Breast epithelium (tissue), 4 donors: ENCODE data around the gene HIGD1A. TPM values are rescaled to one million over a fixed set of nuclear protein-coding genes. Genes with fewer than 3 reads are reported as not detected.

Experiments used
- DNase-seq, 2 donors: peaks; one replicate each; pipeline ENCODE4 v3.0.0-alpha.2; 2019; ENCODE audit warnings: low spot score in 2 of 2
- H3K27ac ChIP-seq, 2 donors: fragments of 200-600 bp; sonication (generic) in 1 of 2; one replicate each; pipeline ENCODE4 v1.5.1; 2016 to 2019; ENCODE audit warnings: mild to moderate bottlenecking in 1 of 2
- H3K27me3 ChIP-seq, 2 donors: fragments of 200-600 bp; sonication (generic) in 1 of 2; one replicate each; pipeline versions ENCODE4 v1.5.1 to v1.6.0; 2017 to 2019; ENCODE audit warnings: control low read depth in 1 of 2, mild to moderate bottlenecking in 1 of 2
- H3K36me3 ChIP-seq: fragments of 200-600 bp; one replicate; pipeline ENCODE4 v1.5.1; 2019
- H3K4me1 ChIP-seq, 2 donors: fragments of 200-600 bp; sonication (generic); one replicate each; pipeline ENCODE4 v1.5.1; 2016 to 2019; ENCODE audit warnings: control low read depth in 1 of 2
- H3K4me3 ChIP-seq, 3 donors: fragments of 200-600 bp; sonication (generic); 1 replicate in 2 of 3; 2 replicates in 1 of 3; pipeline ENCODE4 v1.5.1; 2016 to 2019; ENCODE audit warnings: mild to moderate bottlenecking in 3 of 3, moderate library complexity in 2 of 3
- H3K9me3 ChIP-seq, 2 donors: fragments of 200-600 bp; sonication (generic) in 1 of 2; one replicate each; pipeline ENCODE4 v1.5.1; 2016 to 2019; ENCODE audit warnings: control low read depth in 1 of 2
- CTCF ChIP-seq, 3 donors: fragments of 450-650 bp; IDR thresholded peaks; one replicate each; pipeline ENCODE4 v1.5.1; 2016 to 2017; ENCODE audit warnings: antibody characterized with exemption in 3 of 3, mild to moderate bottlenecking in 3 of 3, moderate library complexity in 3 of 3
- POLR2A ChIP-seq: fragments of 450-650 bp; IDR thresholded peaks from one replicate; pipeline ENCODE4 v1.6.1; 2016; ENCODE audit warnings: antibody characterized with exemption, mild to moderate bottlenecking, moderate library complexity
- POLR2AphosphoS5 ChIP-seq, 3 donors: sonication (generic); formaldehyde crosslinking; IDR thresholded peaks; one replicate each; pipeline ENCODE4 v1.6.1; 2017; ENCODE audit warnings: antibody characterized with exemption in 3 of 3
- intact Hi-C: fragments of 100-400 bp; cut with DNase I; formaldehyde crosslinking; loops from one replicate; pipeline ENCODE4 v1.15.1; 2023; ENCODE audit warnings: low total_unique reads
- total RNA-seq, 3 donors: library from RNA; depleted of rRNA; stranded (reverse); fragments of >200 nt; gene quantifications; one replicate each; pipeline ENCODE4 v1.1.0, GENCODE V29; 2016

The HIGD1A gene
- total RNA-seq, 3 donors from 2014 or later = 131 to 185 (median 148) TPM

GRCh38 chr3:42771271-42771670 lies 33.0 kb downstream of the HIGD1A start:
- intact Hi-C loops = no loop called here
- Histone ChIP-seq H3K4me3 (no peak overlapping the region), H3K36me3 (no peaks in the 10 kb centered on the region), H3K9me3 (no peaks in the 10 kb centered on the region), H3K27ac (no peak overlapping the region), H3K4me1 (peaks cover 0 to 2% of the 10 kb centered on the region in 2 donors), H3K27me3 (no peaks in the 10 kb centered on the region)
- TF ChIP-seq POLR2A (no peak), CTCF (IDR thresholded peaks at IDR 0.05) (no peak), POLR2AphosphoS5 (IDR thresholded peaks at IDR 0.05) (no peak)
- DNase-seq = no peak

GRCh38 chr3:42769477-42770131 lies 34.7 kb downstream of the HIGD1A start:
- Histone ChIP-seq H3K27me3 (no peaks in the 10 kb centered on the region), H3K4me3 (no peak overlapping the region), H3K9me3 (no peaks in the 10 kb centered on the region), H3K4me1 (peaks cover 0 to 2% of the 10 kb centered on the region in 2 donors), H3K27ac (no peak overlapping the region), H3K36me3 (no peaks in the 10 kb centered on the region)
- intact Hi-C loops = no loop called here
- no peak for TF ChIP-seq CTCF (IDR thresholded peaks at IDR 0.05)
- no peak for TF ChIP-seq POLR2AphosphoS5 (IDR thresholded peaks at IDR 0.05)
- no peak for TF ChIP-seq POLR2A
- no peak for DNase-seq

GRCh38 chr3:42764561-42765295 lies 39.6 kb downstream of the HIGD1A start:
- Histone ChIP-seq H3K4me3 (no peak overlapping the region), H3K27me3 (no peaks in the 10 kb centered on the region), H3K36me3 (no peaks in the 10 kb centered on the region), H3K27ac (no peak overlapping the region), H3K4me1 (no peaks in the 10 kb centered on the region), H3K9me3 (no peaks in the 10 kb centered on the region)
- intact Hi-C loops = no loop called here
- no peak for TF ChIP-seq POLR2A
- TF ChIP-seq CTCF (IDR thresholded peaks at IDR 0.05) = no peak
- TF ChIP-seq POLR2AphosphoS5 (IDR thresholded peaks at IDR 0.05) = no peak
- DNase-seq = no peak

GRCh38 chr3:42764115-42764514 lies 40.2 kb downstream of the HIGD1A start:
- DNase-seq = no peak
- Histone ChIP-seq H3K36me3 (no peaks in the 10 kb centered on the region), H3K4me3 (no peak overlapping the region), H3K27me3 (no peaks in the 10 kb centered on the region), H3K9me3 (no peaks in the 10 kb centered on the region), H3K4me1 (no peaks in the 10 kb centered on the region), H3K27ac (no peak overlapping the region)
- intact Hi-C loops = no loop called here
- no peak for TF ChIP-seq POLR2AphosphoS5 (IDR thresholded peaks at IDR 0.05)
- no peak for TF ChIP-seq CTCF (IDR thresholded peaks at IDR 0.05)
- no peak for TF ChIP-seq POLR2A

- Histone ChIP-seq H3K4me1 (no peaks in the 10 kb centered on the region), H3K4me3 (no peak overlapping the region), H3K27ac (no peak overlapping the region), H3K27me3 (no peaks in the 10 kb centered on the region), H3K36me3 (no peaks in the 10 kb centered on the region), H3K9me3 (no peaks in the 10 kb centered on the region)
- intact Hi-C loops = no loop called here
- no peak for TF ChIP-seq POLR2A
- no peak for TF ChIP-seq POLR2AphosphoS5 (IDR thresholded peaks at IDR 0.05)
- TF ChIP-seq CTCF (IDR thresholded peaks at IDR 0.05) = no peak
- DNase-seq = no peak
Measured at GRCh38 chr3:42763021-42763420, 41.3 kb downstream of the HIGD1A start.
